ENCODE results near the gene VPS51.

- TF ChIP-seq CTCF (optimal IDR thresholded peaks at IDR 0.05 in 1 of 3, IDR thresholded peaks at IDR 0.05 in 1 of 3, conservative IDR thresholded peaks at IDR 0.05 in 1 of 3; ENCODE audit: extremely low read depth in 1 of 3, insufficient read depth in 2 of 3, low read length in 3 of 3), result no peak
- no peak for TF ChIP-seq EZH2 (IDR thresholded peaks at IDR 0.05; ENCODE audit: low read length)
These were observed 35.9 kb downstream of the VPS51 start for GRCh38 chr11:65131895-65132237.
